ENCODE data around the gene IL17RE. TPM values are rescaled to one million over a fixed set of nuclear protein-coding genes. Genes with fewer than 3 reads are reported as not detected.

The IL17RE gene
- total and polyA plus RNA-seq, 2 of the 13 experiments (the other 11 are each of a cell fraction or from before 2014, with no cell fraction given) = 14.5 to 24.1 TPM

DNA sequence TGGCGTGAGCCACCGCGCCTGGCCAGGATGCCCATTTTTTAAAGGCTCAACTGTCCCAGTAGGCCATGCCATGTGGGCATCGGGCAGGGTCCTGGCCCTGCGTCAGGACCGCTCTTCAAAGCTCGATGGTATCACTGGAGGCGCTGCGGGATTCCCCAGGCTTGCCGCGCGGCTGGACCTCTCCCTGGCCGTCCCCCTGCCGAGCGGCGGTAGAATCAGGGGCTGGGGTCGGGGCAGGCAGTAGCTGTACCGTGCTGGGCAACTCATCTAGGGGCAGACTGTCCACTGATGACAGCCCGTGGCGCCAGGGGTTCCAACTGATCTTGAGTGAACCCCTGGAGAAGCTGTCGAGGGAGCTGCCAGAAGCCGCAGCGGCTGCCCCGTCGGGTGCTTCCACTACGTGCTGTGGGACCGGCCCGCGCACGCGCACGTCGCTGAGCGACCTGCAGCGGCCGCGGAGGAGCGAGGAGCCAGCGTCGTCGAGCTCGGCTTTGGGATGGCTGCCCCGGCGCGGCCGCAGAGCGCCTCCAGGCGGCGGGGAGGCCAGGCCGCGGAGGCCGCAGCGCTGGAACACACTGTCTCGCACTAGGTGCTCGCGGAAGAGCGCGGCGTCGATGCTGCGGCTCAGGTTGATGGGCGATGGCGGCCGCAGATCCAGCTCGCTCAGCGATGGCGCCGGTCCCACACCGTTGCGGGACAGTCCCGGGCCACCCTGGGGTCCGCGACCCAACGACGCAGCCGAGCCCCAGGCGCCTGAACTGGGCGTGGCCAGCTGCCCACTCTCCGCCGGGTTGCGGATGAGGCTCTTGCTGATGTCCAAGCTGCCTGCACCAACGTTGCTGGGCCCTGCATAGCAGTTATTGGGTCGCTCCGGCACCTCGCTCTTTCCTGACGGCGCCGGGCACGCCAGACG is 43.7 kb downstream of the IL17RE start (continued):
- TF ChIP-seq ZNF564 (CRISPR knock-in tag; IDR thresholded peaks at IDR 0.05) = no peak
- no peak; the same call in 1 of the 2 replicates for TF ChIP-seq ZFP90 (CRISPR knock-in tag; IDR thresholded peaks at IDR 0.05; ENCODE audit: borderline replicate concordance)
- TF ChIP-seq FOSL1 (CRISPR knock-in tag; IDR thresholded peaks at IDR 0.05; ENCODE audit: borderline replicate concordance) = no peak
- TF ChIP-seq, protein P1, sequence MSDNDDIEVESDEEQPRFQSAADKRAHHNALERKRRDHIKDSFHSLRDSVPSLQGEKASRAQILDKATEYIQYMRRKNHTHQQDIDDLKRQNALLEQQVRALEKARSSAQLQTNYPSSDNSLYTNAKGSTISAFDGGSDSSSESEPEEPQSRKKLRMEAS (IDR thresholded peaks at IDR 0.05) = peak; percentile 81
- TF ChIP-seq TRIM24 (CRISPR knock-in tag; IDR thresholded peaks at IDR 0.05) = no peak
- TF ChIP-seq, protein P2, sequence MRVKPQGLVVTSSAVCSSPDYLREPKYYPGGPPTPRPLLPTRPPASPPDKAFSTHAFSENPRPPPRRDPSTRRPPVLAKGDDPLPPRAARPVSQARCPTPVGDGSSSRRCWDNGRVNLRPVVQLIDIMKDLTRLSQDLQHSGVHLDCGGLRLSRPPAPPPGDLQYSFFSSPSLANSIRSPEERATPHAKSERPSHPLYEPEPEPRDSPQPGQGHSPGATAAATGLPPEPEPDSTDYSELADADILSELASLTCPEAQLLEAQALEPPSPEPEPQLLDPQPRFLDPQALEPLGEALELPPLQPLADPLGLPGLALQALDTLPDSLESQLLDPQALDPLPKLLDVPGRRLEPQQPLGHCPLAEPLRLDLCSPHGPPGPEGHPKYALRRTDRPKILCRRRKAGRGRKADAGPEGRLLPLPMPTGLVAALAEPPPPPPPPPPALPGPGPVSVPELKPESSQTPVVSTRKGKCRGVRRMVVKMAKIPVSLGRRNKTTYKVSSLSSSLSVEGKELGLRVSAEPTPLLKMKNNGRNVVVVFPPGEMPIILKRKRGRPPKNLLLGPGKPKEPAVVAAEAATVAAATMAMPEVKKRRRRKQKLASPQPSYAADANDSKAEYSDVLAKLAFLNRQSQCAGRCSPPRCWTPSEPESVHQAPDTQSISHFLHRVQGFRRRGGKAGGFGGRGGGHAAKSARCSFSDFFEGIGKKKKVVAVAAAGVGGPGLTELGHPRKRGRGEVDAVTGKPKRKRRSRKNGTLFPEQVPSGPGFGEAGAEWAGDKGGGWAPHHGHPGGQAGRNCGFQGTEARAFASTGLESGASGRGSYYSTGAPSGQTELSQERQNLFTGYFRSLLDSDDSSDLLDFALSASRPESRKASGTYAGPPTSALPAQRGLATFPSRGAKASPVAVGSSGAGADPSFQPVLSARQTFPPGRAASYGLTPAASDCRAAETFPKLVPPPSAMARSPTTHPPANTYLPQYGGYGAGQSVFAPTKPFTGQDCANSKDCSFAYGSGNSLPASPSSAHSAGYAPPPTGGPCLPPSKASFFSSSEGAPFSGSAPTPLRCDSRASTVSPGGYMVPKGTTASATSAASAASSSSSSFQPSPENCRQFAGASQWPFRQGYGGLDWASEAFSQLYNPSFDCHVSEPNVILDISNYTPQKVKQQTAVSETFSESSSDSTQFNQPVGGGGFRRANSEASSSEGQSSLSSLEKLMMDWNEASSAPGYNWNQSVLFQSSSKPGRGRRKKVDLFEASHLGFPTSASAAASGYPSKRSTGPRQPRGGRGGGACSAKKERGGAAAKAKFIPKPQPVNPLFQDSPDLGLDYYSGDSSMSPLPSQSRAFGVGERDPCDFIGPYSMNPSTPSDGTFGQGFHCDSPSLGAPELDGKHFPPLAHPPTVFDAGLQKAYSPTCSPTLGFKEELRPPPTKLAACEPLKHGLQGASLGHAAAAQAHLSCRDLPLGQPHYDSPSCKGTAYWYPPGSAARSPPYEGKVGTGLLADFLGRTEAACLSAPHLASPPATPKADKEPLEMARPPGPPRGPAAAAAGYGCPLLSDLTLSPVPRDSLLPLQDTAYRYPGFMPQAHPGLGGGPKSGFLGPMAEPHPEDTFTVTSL (CRISPR knock-in tag; IDR thresholded peaks at IDR 0.05; ENCODE audit: borderline replicate concordance) = peak; percentile 9; the same call in 1 of the 2 replicates
- no peak; the same call in 1 of the 2 replicates for TF ChIP-seq NRL (CRISPR knock-in tag; IDR thresholded peaks at IDR 0.05; ENCODE audit: borderline replicate concordance)
- no peak for TF ChIP-seq ZKSCAN5 (CRISPR knock-in tag; IDR thresholded peaks at IDR 0.05)
- TF ChIP-seq ZNF773 (CRISPR knock-in tag; IDR thresholded peaks at IDR 0.05; ENCODE audit: borderline replicate concordance) = no peak; the same call in 1 of the 2 replicates
- TF ChIP-seq, protein P3, sequence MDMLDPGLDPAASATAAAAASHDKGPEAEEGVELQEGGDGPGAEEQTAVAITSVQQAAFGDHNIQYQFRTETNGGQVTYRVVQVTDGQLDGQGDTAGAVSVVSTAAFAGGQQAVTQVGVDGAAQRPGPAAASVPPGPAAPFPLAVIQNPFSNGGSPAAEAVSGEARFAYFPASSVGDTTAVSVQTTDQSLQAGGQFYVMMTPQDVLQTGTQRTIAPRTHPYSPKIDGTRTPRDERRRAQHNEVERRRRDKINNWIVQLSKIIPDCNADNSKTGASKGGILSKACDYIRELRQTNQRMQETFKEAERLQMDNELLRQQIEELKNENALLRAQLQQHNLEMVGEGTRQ (IDR thresholded peaks at IDR 0.05; ENCODE audit: low read depth, low read length) = no peak
- TF ChIP-seq, protein P3 (CRISPR knock-in tag; IDR thresholded peaks at IDR 0.05; ENCODE audit: borderline replicate concordance) = no peak; the same call in 1 of the 2 replicates
- TF ChIP-seq MTF2 (CRISPR knock-in tag; IDR thresholded peaks at IDR 0.05; ENCODE audit: borderline replicate concordance) = 0 out of 2 replicates have a peak, but pooled peaks have one; percentile 86
- TF ChIP-seq ZIK1 (CRISPR knock-in tag; IDR thresholded peaks at IDR 0.05; ENCODE audit: borderline replicate concordance, low read depth) = no peak; the same call in 1 of the 2 replicates
- TF ChIP-seq ZBTB1 (CRISPR knock-in tag; IDR thresholded peaks at IDR 0.05; ENCODE audit: borderline replicate concordance) = no peak
- TF ChIP-seq RFX3 (CRISPR knock-in tag; IDR thresholded peaks at IDR 0.05) = no peak
- no peak for TF ChIP-seq ZNF570 (CRISPR knock-in tag; IDR thresholded peaks at IDR 0.05; ENCODE audit: borderline replicate concordance)
- TF ChIP-seq, protein P4, sequence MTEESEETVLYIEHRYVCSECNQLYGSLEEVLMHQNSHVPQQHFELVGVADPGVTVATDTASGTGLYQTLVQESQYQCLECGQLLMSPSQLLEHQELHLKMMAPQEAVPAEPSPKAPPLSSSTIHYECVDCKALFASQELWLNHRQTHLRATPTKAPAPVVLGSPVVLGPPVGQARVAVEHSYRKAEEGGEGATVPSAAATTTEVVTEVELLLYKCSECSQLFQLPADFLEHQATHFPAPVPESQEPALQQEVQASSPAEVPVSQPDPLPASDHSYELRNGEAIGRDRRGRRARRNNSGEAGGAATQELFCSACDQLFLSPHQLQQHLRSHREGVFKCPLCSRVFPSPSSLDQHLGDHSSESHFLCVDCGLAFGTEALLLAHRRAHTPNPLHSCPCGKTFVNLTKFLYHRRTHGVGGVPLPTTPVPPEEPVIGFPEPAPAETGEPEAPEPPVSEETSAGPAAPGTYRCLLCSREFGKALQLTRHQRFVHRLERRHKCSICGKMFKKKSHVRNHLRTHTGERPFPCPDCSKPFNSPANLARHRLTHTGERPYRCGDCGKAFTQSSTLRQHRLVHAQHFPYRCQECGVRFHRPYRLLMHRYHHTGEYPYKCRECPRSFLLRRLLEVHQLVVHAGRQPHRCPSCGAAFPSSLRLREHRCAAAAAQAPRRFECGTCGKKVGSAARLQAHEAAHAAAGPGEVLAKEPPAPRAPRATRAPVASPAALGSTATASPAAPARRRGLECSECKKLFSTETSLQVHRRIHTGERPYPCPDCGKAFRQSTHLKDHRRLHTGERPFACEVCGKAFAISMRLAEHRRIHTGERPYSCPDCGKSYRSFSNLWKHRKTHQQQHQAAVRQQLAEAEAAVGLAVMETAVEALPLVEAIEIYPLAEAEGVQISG (CRISPR knock-in tag; IDR thresholded peaks at IDR 0.05) = peak; percentile 99

Measured in HepG2 (cell line).